ENCODE data around the gene FANCC.

- TF ChIP-seq EZH2 (IDR thresholded peaks at IDR 0.05; ENCODE audit: borderline replicate concordance, low read depth, low read length, severe bottlenecking): no peak
- TF ChIP-seq, protein P1, sequence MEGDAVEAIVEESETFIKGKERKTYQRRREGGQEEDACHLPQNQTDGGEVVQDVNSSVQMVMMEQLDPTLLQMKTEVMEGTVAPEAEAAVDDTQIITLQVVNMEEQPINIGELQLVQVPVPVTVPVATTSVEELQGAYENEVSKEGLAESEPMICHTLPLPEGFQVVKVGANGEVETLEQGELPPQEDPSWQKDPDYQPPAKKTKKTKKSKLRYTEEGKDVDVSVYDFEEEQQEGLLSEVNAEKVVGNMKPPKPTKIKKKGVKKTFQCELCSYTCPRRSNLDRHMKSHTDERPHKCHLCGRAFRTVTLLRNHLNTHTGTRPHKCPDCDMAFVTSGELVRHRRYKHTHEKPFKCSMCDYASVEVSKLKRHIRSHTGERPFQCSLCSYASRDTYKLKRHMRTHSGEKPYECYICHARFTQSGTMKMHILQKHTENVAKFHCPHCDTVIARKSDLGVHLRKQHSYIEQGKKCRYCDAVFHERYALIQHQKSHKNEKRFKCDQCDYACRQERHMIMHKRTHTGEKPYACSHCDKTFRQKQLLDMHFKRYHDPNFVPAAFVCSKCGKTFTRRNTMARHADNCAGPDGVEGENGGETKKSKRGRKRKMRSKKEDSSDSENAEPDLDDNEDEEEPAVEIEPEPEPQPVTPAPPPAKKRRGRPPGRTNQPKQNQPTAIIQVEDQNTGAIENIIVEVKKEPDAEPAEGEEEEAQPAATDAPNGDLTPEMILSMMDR (IDR thresholded peaks at IDR 0.05; ENCODE audit: borderline replicate concordance, extremely low read depth, low read length, poor library complexity, severe bottlenecking): no peak
Observed at GRCh38 chr9:95282332-95282731, 35.2 kb downstream of the FANCC start.

Data from DND-41 (cell line).